ENCODE data around the gene TIMMDC1. TPM values are rescaled to one million over a fixed set of nuclear protein-coding genes. Genes with fewer than 3 reads are reported as not detected.

TIMMDC1 gene
- total RNA-seq, 1 experiment from 2014 or later: 121 TPM

DNA sequence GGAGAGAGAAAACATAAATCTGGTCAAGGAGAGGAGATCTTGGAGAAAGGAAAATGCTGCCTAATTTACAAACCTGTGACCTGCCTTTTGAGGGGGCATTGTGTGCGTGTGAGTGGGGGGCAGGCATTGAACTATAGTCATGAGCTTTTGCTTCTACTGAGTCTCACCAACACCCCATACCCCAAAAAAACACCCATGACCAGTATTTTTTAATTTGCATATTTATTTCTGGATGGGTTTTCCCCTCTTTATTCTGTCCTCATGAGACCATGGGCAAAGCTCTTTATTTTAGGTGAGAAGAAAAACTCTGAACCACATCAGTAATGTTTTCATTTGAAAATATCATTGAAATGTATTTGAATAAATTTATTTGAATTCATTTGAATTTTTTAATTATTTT is 40.4 kb downstream of the TIMMDC1 start:
- TF ChIP-seq FOSL1 (IDR thresholded peaks at IDR 0.05; ENCODE audit: low read depth): no peak
- TF ChIP-seq JUND (IDR thresholded peaks at IDR 0.05): no peak
- no peak for TF ChIP-seq SRF (IDR thresholded peaks at IDR 0.05; ENCODE audit: low read depth)
- no peak for TF ChIP-seq ELF1 (IDR thresholded peaks at IDR 0.05; ENCODE audit: borderline replicate concordance, low read depth)
- no peak for TF ChIP-seq EGR1 (IDR thresholded peaks at IDR 0.05; ENCODE audit: low read depth)
- TF ChIP-seq POLR2AphosphoS5 (IDR thresholded peaks at IDR 0.05; ENCODE audit: low read depth, low read length): no peak
- TF ChIP-seq RAD21 (IDR thresholded peaks at IDR 0.05; ENCODE audit: low read depth): no peak
- TF ChIP-seq SP1 (IDR thresholded peaks at IDR 0.05; ENCODE audit: low read depth): no peak
- TF ChIP-seq ZBTB33 (IDR thresholded peaks at IDR 0.05; ENCODE audit: extremely low read depth, insufficient replicate concordance, low read length): no peak
- no peak for TF ChIP-seq ATF3 (IDR thresholded peaks at IDR 0.05)
- TF ChIP-seq SIN3A (IDR thresholded peaks at IDR 0.05; ENCODE audit: low read depth): no peak
- no peak for TF ChIP-seq EZH2 (IDR thresholded peaks at IDR 0.05)
- TF ChIP-seq ZNF274 (IDR thresholded peaks at IDR 0.05; ENCODE audit: low read depth, low read length): no peak
- intact Hi-C loops (cut with micrococcal nuclease): no loop called here
- no peak overlapping the region for H3K4me3 ChIP-seq (replicated peaks in 1 of 2; ENCODE audit: low read depth in 1 of 2, low read length in 2 of 2)
- no peaks in the 10 kb centered on the region for H4K20me1 ChIP-seq (ENCODE audit: insufficient read depth)
- no peak overlapping the region for H2AFZ ChIP-seq (ENCODE audit: low read depth, low read length, poor library complexity, severe bottlenecking)
- ChIA-PET CTCF (no interaction called here), POLR2A (no interaction called here), RAD21 (ENCODE audit: low non-redundant PET in 1 of 2, low total read pairs in 2 of 2, uncharacterized antibody in 2 of 2, unreplicated experiment in 2 of 2) (no interaction called here)
- no peaks in the 10 kb centered on the region for H3K9me3 ChIP-seq (ENCODE audit: control insufficient read depth in 1 of 2, insufficient read depth in 1 of 2, low read depth in 1 of 2, low read length in 2 of 2)
- H3K27me3 ChIP-seq (ENCODE audit: insufficient read depth, low read length): no peaks in the 10 kb centered on the region
- no TSS peak for BruUV-seq (replicated peaks)
- H3K36me3 ChIP-seq (ENCODE audit: control insufficient read depth in 1 of 2, insufficient read depth in 2 of 2, low read length in 2 of 2): no peaks in the 10 kb centered on the region
- H3K9ac ChIP-seq (ENCODE audit: low read length): no peak overlapping the region
- DNase-seq (ENCODE audit: low read depth, low spot score) (no peak), ATAC-seq (no peak)
- no peaks in the 10 kb centered on the region for H3K4me1 ChIP-seq (ENCODE audit: control insufficient read depth in 1 of 2, insufficient read depth in 2 of 2, low read length in 2 of 2)
- no peaks in the 10 kb centered on the region for H3K9me2 ChIP-seq (ENCODE audit: insufficient read depth)
- no peak overlapping the region for H3K4me2 ChIP-seq (ENCODE audit: low read length)
- no peaks in the 10 kb centered on the region for H3K79me2 ChIP-seq (ENCODE audit: insufficient read depth, low read length)
- H3K27ac ChIP-seq (ENCODE audit: low read depth, low read length): no peak overlapping the region
